NCI-H2227 (cell line): ENCODE measurements around the gene CDKN2B-AS1.
"Not testable (repeated sequence)": the region's sequence is repeated elsewhere in the genome, so short reads cannot be mapped to it uniquely, and the experiment has no call there.

Source experiments
- DNase-seq: peaks from one replicate; lab custom pipeline; 2025; ENCODE audit not compliant: unreplicated experiment; lab: John Stamatoyannopoulos, UW

Gene CDKN2B-AS1

DNA sequence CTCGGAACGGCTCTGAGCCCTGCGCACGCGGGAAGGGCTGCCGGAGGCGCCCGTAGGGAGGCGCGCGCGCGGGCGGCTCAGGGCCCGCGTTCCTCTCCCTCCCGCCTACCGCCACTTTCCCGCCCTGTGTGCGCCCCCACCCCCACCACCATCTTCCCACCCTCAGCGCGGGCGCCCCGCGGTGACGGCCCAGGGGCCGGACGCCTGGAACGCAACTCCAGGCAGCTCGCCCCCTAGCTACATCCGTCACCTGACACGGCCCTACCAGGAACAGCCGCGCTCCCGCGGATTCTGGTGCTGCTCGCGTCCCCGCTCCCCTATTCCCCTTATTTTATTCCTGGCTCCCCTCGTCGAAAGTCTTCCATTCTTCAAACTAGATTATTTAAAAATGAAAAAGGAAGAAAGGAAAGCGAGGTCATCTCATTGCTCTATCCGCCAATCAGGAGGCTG lies at the start of gene CDKN2B-AS1:
Gene CDKN2B-AS1, plus strand, starts transcription at position 236 of the 450 bp plus-strand sequence.
- DNase-seq = peak; percentile 86

DNA sequence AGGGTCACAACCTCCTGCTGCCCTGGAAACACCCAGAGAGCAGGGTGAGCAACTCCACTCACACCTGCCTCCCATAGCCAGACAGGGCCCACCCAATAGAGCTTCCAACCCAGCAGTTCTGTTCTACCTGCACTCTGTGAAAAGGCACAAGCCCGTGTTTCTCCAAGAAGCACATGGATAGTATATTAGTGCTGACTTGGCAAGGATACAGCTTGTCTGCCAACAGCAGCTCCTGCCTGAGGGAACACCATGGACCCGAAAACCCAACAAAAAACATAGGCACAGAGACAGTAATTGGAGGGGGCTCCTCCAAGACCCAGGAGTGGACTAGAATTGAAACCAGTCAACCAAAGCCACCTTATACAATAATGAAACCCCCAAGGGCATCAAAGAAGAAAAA lies 49.0 kb upstream of the CDKN2B-AS1 start:
- DNase-seq = no peak

DNA sequence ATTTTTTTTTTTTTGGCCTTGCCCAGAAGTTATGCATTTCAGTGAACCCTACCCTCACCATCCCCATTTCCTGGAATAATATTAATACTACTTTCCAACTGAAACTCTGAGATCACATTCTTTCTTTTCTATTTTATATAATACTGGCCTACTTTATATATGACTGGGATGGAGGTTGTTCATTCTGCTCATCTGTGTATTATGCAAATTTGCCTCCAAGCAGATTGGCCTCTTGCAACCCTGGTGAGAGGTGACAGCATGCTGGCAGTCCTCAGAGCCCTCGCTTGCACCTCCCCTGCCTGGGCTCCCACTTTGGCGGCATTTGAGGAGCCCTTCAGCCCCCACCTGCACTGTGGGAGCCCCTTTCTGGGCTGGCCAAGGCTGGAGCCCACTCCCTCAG lies 35.8 kb upstream of the CDKN2B-AS1 start:
- no peak for DNase-seq

DNA sequence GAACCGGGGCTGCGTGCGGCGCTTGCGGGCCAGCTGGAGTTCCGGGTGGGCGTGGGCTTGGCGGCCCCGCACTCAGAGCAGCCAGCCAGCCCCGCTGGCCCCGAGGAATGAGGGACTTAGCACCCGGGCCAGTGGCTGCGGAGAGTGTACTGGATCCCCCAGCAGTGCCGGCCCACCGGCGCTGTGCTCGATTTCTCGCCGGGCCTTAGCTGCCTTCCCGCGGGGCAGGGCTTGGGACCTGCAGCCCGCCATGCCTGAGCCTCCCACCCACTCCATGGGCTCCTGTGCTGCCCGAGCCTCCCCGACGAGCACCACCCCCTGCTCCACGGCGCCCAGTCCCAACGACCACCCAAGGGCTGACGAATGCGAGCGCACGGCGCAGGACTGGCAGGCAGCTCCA lies 35.3 kb upstream of the CDKN2B-AS1 start:
- not testable (repeated sequence) for DNase-seq

DNA sequence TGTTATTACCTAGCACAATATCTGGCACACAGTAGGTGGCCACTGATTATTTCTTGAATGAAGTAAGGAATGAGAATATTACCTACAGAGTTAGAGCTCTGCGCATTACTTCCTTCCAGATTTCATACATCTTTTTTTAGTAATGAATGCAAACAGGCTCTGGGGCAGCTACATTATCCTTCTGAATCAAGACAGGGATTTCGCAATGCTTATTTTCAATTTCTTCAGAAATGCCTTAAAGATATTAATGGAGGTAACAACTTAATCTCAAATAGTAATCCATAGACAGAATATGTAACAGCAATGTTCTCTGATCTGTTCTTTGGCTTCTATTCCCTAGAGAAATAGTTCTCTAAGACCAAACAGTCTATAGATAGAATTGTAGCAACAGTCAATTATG lies 33.0 kb upstream of the CDKN2B-AS1 start:
- DNase-seq = no peak

DNA sequence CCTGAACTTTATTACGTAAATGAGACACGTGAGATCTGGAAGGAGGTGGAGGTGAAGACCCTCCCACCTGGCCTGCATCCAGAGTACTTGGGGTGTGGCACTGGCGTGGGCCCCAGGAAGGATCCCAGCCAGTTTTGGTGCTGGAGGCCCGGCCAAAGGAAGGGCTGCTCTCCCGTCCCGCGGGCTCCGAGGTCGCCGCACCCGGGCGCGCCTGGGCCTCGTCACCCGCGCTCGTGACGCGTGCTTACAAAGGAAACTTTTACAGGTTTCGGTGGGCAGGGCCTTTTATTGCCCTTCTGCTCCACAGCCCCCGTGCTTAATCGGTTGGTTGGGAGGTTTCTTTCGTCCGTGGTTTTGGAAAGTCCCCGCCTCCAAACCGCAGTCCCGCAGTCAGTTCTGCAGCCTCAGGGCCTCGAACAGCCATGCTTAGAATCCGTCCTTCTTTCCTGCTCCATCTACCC lies 29.6 kb upstream of the CDKN2B-AS1 start:
- DNase-seq = no peak

DNA sequence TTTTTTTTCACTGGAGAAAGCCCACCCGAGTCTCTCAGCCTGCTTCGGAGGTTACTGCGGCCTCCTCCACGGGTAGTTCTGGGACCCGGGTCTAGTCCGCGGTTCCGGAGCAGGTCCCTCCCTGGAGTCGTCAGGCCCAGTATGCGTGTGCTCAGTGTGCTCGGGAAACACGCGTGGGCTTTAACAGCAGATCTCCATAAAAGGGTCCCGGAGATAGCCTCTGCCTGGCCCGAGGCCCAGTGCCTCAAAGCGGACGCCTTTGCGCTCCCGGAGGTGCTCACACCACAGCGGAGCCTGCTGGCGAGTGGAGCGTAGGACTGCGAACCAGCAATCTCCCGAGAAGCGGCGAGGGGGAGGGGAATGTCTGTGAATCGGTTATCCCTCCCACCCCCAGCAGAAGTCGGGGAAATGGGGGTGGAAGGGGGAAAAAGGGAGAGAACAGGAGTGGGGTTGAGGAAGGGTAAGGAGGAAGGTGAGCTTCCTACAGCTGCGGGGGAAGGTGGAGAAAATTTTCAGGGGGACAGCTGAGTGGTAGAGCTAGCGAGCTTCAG lies 29.1 kb upstream of the CDKN2B-AS1 start:
- peak; percentile 63 for DNase-seq

DNA sequence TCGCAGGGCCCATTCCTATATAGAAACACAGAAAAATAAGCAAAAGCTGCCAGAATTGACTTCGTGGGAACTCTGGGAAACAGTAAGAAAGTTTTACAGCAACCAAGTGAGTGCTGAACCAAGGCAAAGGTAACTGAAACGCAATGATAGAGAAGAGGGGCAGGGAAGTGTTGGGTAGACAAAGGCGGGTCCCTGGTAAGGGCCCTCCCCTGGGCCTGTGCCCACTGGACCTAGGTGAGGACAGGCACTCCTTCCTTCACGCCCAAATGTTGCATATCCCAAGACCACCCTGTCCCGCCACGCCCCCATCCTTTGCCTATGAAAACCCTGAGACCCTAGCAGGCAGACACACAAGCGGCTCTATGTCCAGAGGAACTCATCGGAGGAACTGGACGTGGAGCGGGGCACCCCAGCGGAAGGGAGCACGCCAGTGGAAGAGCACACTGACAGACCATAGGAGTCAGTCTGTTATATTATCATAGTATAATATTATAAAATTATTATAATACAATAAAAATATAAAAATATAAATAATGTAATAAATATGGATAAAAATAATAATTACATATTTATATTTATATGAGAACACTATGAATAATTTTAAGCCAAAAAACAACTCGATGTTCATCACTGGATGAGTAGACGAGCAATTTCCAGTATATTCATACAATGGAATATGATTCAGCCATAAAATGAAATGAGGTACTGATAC lies 28.3 kb upstream of the CDKN2B-AS1 start:
- no peak for DNase-seq

DNA sequence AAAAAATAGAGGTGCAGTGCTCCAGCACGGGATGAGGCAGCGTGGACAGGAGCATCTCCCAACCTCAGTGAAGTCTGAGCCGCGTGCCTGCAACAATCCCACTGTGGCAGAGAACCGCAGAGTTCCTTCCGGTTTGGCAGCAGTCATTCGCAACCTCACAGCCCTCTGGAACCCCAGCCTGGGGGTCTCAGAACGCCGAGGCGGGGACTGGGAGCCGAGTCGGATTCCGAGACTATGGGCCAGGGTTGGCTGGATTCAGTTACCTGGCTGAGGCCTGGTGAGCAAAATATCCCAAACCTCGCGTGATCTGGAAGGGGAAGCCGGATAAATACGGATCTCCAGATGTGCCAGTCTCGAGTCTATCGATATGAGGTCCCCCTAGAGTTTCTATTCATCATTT lies 27.4 kb upstream of the CDKN2B-AS1 start:
- no peak for DNase-seq

DNA sequence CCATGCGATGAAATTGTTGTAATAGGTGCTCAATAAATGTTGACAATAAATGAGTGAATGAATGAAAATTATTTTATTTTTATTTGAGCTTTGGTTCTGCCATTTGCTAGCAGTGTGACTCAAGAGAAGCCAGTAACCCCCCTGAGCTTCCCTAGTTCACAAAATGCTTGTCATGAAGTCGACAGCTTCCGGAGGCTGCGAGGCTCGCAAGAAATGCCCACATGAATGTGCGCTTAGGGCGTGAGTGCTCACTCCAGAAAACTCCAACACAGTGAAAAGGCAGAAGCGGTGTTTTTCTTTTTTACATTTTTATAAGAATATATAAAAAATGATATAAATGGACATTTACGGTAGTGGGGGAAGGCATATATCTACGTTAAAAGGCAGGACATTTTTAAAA lies 26.9 kb upstream of the CDKN2B-AS1 start:
- no peak for DNase-seq

DNA sequence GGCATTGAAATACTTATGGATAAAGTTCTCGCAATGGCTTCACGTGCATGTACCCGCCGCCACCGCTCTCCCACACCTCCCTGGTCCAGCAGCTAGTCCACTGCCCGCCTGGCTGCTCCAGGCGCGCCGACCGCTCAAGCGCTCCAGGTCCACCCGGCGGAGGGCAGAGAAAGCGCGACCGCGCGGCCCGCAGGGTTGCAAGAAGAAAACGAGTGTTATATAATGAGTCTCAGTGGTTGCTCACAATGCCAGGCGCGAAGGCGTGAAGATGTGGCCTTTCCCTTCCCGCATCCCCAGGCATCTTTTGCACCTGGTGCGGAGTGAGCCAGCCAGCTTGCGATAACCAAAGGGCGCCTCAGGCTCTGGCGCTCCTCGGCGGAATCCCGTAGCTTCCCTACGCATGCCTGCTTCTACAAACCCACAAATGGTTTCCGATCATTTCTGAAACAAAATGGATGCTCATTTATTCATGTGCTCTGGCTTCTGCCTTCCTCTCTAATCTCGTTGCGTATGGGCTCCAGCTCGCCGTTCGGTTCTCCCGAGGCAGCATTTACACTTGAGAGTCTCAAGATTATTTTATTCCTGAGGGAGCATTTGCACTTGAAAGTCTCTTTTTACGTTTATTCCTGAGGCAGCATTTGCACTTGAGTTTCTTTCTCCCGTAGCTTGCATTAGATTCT lies 26.1 kb upstream of the CDKN2B-AS1 start:
- DNase-seq = no peak

DNA sequence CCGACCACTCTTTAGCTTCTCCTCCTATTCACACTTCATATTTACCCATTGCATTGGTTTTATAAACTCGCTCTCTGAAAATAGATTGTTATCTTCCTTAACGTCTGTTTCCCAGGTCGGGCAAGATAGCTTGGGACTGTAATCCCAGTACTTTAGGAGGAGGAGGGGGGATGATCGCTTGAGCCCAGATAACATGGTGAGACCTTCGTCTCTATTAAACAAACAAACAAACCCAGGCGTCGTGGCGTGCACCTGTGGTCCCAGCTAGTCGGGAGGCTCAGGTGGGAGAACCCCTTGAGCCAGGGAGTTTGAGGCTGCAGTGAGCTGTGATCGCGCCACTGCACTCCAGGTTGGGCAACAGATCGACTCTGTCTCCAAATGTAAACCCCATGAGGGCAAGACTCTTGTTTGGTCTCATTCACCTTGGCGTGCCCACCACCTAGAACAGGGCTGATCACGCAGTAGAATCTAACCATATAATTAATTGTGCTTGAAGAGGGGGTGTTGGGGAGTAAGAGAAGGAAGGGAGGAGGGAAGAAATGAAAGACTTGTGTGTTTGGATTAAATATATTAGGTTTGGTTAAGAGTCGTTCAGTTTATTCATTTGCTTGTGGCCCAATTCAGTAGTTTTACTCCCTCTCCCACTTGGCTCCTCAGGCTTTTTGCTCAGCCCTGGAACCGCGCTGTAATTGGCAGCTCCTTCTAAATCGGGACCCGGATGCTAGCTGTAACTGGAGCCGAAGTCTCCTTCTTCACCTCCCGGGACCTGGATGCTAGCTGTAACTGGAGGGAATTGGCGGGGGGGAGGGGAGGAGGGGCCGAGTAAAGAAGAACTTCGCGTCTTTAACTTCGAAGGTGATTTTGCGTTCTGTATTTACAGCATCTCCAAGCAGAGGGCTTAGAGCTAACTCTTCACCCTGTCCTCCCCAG lies 25.3 kb upstream of the CDKN2B-AS1 start:
- no peak for DNase-seq

DNA sequence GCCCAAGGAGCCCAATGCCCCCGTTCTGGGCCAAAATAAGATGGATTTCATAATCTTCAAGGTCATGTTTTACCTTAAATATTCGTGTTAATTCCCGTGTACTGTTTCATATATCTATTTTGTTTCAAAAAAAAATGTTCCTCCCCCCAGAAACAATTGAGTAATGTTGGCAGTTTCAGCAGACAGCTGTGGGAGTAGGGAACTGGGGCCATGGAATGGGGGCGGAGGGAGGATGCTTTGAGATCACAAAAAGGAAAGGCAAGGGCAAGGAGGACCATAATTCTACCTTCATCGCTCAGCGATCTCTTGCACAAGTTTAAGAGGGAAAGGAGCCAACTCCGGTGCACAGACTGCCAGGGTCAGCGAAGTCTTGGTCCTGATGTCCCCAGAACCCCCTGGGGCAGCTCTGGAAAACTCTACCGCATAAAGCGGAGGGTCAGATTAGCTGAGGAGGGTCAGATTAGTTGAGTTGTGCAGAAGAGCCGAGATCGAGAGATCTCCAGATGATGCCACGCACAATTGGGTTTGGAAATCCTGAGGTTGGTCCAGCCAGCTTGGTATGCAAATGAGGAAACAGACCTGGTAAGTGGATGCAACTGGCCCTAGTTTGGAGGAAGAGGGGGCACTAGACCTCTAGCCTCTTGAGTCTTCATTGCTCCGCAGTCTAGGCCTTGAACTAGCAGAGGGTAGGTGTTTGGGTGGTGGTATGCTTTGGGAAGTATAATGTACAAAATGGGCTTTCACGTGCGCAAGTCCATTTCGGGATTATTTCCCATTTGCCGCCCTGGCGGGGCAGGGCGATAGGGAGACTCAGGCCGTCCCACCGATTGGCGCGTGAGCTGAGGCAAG lies 24.4 kb upstream of the CDKN2B-AS1 start:
- no peak for DNase-seq

DNA sequence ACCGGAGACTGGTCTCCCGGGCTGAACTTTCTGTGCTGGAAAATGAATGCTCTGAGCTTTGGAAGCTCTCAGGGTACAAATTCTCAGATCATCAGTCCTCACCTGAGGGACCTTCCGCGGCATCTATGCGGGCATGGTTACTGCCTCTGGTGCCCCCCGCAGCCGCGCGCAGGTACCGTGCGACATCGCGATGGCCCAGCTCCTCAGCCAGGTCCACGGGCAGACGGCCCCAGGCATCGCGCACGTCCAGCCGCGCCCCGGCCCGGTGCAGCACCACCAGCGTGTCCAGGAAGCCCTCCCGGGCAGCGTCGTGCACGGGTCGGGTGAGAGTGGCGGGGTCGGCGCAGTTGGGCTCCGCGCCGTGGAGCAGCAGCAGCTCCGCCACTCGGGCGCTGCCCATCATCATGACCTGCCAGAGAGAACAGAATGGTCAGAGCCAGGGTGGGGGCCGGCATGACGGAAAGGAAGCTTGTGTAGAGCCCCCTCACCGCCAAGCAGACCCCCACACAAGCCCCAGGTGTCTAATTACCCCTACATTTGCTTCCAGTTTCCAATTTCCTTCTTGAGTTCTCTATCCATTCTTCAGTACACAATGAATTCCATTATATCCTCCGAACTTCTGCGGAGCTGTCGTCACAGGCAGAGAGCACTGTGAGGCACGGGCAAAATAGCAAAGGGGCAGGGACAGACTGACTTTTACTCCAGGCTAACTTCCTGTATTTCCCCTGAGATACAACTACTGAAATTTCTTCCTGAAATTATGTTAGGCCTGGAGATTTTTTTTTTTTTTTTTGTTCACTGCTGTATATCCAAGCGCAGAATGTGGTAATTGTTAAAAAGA lies 23.6 kb upstream of the CDKN2B-AS1 start:
- DNase-seq = no peak

DNA sequence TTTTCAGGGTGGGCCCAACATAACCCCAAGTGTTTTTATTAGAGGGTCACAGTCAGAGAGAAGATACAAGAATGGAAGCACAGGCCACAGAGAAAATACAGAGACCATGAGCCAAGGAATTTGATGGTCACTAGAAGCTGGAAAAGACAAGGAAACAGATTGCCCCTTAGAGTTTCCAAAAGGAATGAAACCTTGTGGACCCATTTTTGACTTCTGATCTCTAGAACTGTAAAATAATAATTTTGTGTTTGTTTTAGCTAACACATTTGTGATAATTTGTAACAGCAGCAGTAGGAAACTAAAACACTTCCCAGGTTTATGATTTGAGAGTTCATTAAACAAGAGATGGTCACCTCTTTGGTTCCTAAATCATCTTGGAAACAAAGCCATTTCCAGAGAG lies 22.2 kb upstream of the CDKN2B-AS1 start:
- no peak for DNase-seq

DNA sequence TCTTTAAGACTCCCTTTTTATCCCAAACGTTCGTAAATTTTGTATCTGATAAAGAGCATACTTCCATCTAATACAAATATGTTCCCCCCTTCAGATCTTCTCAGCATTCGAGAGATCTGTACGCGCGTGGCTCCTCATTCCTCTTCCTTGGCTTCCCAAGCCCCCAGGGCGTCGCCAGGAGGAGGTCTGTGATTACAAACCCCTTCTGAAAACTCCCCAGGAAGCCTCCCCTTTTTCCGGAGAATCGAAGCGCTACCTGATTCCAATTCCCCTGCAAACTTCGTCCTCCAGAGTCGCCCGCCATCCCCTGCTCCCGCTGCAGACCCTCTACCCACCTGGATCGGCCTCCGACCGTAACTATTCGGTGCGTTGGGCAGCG lies 20.3 kb upstream of the CDKN2B-AS1 start:
- DNase-seq = no peak

DNA sequence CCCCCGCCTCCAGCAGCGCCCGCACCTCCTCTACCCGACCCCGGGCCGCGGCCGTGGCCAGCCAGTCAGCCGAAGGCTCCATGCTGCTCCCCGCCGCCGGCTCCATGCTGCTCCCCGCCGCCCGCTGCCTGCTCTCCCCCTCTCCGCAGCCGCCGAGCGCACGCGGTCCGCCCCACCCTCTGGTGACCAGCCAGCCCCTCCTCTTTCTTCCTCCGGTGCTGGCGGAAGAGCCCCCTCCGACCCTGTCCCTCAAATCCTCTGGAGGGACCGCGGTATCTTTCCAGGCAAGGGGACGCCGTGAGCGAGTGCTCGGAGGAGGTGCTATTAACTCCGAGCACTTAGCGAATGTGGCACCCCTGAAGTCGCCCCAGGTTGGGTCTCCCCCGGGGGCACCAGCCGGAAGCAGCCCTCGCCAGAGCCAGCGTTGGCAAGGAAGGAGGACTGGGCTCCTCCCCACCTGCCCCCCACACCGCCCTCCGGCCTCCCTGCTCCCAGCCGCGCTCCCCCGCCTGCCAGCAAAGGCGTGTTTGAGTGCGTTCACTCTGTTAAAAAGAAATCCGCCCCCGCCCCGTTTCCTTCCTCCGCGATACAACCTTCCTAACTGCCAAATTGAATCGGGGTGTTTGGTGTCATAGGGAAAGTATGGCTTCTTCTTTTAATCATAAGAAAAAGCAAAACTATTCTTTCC lies 19.7 kb upstream of the CDKN2B-AS1 start:
- DNase-seq = peak; percentile 90

DNA sequence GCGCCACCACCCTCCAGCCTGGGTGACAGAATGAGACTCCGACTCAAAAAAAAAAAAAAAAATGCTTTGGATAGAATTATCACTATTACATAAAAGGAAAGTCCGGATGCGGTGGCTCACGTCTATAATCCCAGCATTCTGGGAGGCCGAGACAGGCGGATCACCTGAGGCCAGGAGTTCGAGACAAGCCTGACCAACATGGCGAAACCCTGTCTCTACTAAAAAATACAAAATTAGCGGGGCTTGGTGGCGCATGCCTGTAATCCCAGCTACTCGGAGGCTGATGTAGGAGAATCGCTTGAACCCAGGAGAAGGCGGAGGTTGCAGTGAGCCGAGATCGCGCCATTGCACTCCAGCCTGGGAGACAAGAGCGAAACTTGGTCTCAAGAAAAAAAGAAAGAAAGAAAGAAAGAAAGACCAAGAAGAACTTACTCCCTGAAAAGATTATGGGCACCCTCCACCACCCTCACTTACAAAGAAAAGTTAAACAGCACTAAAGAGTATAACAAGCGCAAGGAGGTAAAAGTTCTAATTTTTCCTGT lies 18.2 kb upstream of the CDKN2B-AS1 start:
- DNase-seq = no peak

DNA sequence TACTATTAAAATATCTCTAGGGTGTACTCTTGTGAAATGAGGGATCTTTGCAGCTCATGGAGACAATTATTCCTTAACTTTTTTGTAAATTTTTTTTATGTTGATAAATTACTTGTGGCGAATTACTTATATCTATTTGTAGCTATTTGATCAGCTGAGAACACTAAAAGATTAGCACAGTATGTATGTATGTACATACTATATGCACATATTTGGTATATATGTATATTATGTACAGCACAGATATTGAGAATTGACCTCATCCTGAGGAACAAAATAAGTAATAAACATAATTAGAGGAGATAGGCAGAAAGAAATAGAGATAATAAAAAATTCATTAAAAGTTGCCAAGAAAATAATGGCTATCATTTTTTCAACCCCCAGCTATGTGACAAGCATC lies 12.2 kb upstream of the CDKN2B-AS1 start:
- no peak for DNase-seq
